Liver (tissue), 9 donors: Measurements from ENCODE around the gene GDPD5. TPM values are rescaled to one million over a fixed set of nuclear protein-coding genes. Genes with fewer than 3 reads are reported as not detected.

ENCODE experiments used
- DNase-seq: peaks from one replicate; pipeline ENCODE4 v3.0.0-alpha.2; 2017; ENCODE audit warnings: low spot score
- H3K27ac ChIP-seq, 2 donors: one replicate each; pipeline ENCODE4 v1.7.0; 2013; ENCODE audit warnings: inconsistent platforms in 2 of 2, low read length in 2 of 2, control low read depth in 1 of 2, low read depth in 1 of 2, mild to moderate bottlenecking in 1 of 2
- H3K27me3 ChIP-seq, 4 donors: one replicate each; pipeline versions ENCODE4 v1.6.1 to v1.7.0; 2013; ENCODE audit warnings: low read length in 3 of 4, inconsistent platforms in 1 of 4, mild to moderate bottlenecking in 1 of 4, moderate library complexity in 1 of 4; ENCODE audit not compliant: control insufficient read depth in 4 of 4, insufficient read depth in 4 of 4
- H3K36me3 ChIP-seq, 4 donors: one replicate each; pipeline versions ENCODE4 v1.6.1 to v1.7.0; 2013; ENCODE audit warnings: low read length in 3 of 4, mild to moderate bottlenecking in 3 of 4, low read depth in 1 of 4, moderate library complexity in 1 of 4; ENCODE audit not compliant: control insufficient read depth in 4 of 4, insufficient read depth in 3 of 4
- H3K4me1 ChIP-seq, 4 donors: one replicate each; pipeline versions ENCODE4 v1.6.1 to v1.7.0; 2013; ENCODE audit warnings: low read length in 3 of 4, mild to moderate bottlenecking in 3 of 4, moderate library complexity in 1 of 4; ENCODE audit not compliant: control insufficient read depth in 4 of 4, insufficient read depth in 4 of 4
- H3K4me3 ChIP-seq, 3 donors: one replicate each; pipeline versions ENCODE4 v1.6.1 to v1.7.0; 2013; ENCODE audit warnings: low read length in 3 of 3, control low read depth in 1 of 3, low read depth in 1 of 3, mild to moderate bottlenecking in 1 of 3
- H3K9ac ChIP-seq, 2 donors: one replicate each; pipeline ENCODE4 v1.7.0; 2013; ENCODE audit warnings: low read length in 2 of 2, mild to moderate bottlenecking in 2 of 2, moderate library complexity in 2 of 2, control low read depth in 1 of 2, low read depth in 1 of 2
- H3K9me3 ChIP-seq, 4 donors: one replicate each; pipeline versions ENCODE4 v1.6.1 to v1.7.0; 2013; ENCODE audit warnings: low read length in 3 of 4; ENCODE audit not compliant: control insufficient read depth in 4 of 4
- EGR1 ChIP-seq, 2 donors: IDR thresholded peaks; 2 replicates each; pipeline ENCODE4 v1.6.1; 2016 to 2018; ENCODE audit warnings: antibody characterized with exemption in 2 of 2, low read depth in 2 of 2
- GABPA ChIP-seq, 2 donors: IDR thresholded peaks in 1 of 2; conservative IDR thresholded peaks in 1 of 2; 2 replicates each; pipeline ENCODE4 v1.6.1; 2016; ENCODE audit warnings: antibody characterized with exemption in 2 of 2, mild to moderate bottlenecking in 1 of 2, moderate library complexity in 1 of 2
- HNF4A ChIP-seq, 2 donors: conservative IDR thresholded peaks; 2 replicates each; pipeline ENCODE4 v1.6.1; 2016; ENCODE audit warnings: antibody characterized with exemption in 2 of 2, mild to moderate bottlenecking in 2 of 2
- JUND ChIP-seq, 2 donors: IDR thresholded peaks; 2 replicates each; pipeline ENCODE4 v1.6.1; 2016; ENCODE audit warnings: antibody characterized with exemption in 2 of 2
- NR2F2 ChIP-seq: IDR thresholded peaks from 2 replicates; pipeline ENCODE4 v1.6.1; 2016; ENCODE audit warnings: antibody characterized with exemption
- RAD21 ChIP-seq, 2 donors: IDR thresholded peaks; 2 replicates each; pipeline ENCODE4 v1.6.1; 2016; ENCODE audit warnings: antibody characterized with exemption in 2 of 2, mild to moderate bottlenecking in 2 of 2
- RXRA ChIP-seq, 2 donors: IDR thresholded peaks; 2 replicates each; pipeline ENCODE4 v1.6.1; 2017 to 2018; ENCODE audit warnings: antibody characterized with exemption in 2 of 2, mild to moderate bottlenecking in 1 of 2
- SP1 ChIP-seq: IDR thresholded peaks from 2 replicates; pipeline ENCODE4 v1.6.1; 2018; ENCODE audit warnings: antibody characterized with exemption, mild to moderate bottlenecking
- TAF1 ChIP-seq: conservative IDR thresholded peaks from 2 replicates; pipeline ENCODE4 v1.6.1; 2016; ENCODE audit warnings: antibody characterized with exemption, mild to moderate bottlenecking
- YY1 ChIP-seq: IDR thresholded peaks from 2 replicates; pipeline ENCODE4 v1.6.1; 2016; ENCODE audit warnings: antibody characterized with exemption, mild to moderate bottlenecking
- WGBS: extraction: QIAGEN DNeasy Blood & Tissue Kit; methylation state at CpG from one replicate; pipeline ENCODE4 v1.1.7; 2013; 5-methylcytosine and 5-hydroxymethylcytosine counted together
- polyA plus RNA-seq, 2 donors: library from polyadenylated mRNA; stranded (reverse) in 1 of 2; unstranded in 1 of 2; fragments of 200-250 nt in 1 of 2; fragments of >200 nt in 1 of 2; fragmentation: Nextera tagmentation in 1 of 2; extraction: Ambion mirVana in 1 of 2; gene quantifications; one replicate each; pipeline versions ENCODE4 v1.2.1 to v1.2.3, GENCODE V29; 2013 to 2015
- total RNA-seq, 2 donors: library from RNA; depleted of rRNA; stranded (reverse); fragments of >200 nt; gene quantifications; one replicate each; pipeline ENCODE4 v1.2.3, GENCODE V29; 2014
- TF ChIP-seq, protein P1 (sequence below): fragments of 150-350 bp; IDR thresholded peaks from 2 replicates; pipeline ENCODE4 v1.5.1; 2017; ENCODE audit warnings: improper control_type of control experiment, low read depth, low read length; ENCODE audit not compliant: missing input control
- TF ChIP-seq, protein P2 (sequence below): IDR thresholded peaks from 2 replicates; pipeline ENCODE4 v1.6.1; 2016; ENCODE audit warnings: antibody characterized with exemption, mild to moderate bottlenecking
- TF ChIP-seq, protein P3 (sequence below): IDR thresholded peaks from 2 replicates; pipeline ENCODE4 v1.6.1; 2016; ENCODE audit warnings: antibody characterized with exemption
- donor health status: healthy.
- donor health status: healthy.
- donor health status: healthy.
- donor health status: healthy.
- donor health status: healthy.

Gene GDPD5
- total and polyA plus RNA-seq, 4 donors: 3.0 to 22.8 (median 4.2) TPM

DNA sequence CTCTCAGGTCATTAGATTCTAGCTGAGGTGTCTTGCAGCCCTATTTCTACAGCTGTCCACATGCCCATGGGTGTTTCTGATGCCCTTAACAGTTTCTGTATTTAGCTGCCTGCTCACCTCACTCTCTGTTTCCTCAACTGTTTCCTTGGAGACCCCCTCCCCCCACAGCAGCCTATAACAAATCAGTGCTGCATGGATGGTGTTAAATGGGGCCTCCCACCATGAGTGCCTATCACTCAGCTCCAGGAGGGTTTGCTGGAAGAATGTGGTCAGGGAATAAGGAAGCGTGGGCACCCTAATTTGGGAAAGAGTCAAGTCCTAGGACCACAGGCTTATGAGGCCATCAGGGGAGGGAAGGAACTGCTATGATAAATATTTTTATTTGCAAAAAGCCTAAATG is 101.3 kb downstream of the GDPD5 start:
- 97% methylated on average over 1 of the region's 1 CpG for WGBS
- TF ChIP-seq, protein P1, sequence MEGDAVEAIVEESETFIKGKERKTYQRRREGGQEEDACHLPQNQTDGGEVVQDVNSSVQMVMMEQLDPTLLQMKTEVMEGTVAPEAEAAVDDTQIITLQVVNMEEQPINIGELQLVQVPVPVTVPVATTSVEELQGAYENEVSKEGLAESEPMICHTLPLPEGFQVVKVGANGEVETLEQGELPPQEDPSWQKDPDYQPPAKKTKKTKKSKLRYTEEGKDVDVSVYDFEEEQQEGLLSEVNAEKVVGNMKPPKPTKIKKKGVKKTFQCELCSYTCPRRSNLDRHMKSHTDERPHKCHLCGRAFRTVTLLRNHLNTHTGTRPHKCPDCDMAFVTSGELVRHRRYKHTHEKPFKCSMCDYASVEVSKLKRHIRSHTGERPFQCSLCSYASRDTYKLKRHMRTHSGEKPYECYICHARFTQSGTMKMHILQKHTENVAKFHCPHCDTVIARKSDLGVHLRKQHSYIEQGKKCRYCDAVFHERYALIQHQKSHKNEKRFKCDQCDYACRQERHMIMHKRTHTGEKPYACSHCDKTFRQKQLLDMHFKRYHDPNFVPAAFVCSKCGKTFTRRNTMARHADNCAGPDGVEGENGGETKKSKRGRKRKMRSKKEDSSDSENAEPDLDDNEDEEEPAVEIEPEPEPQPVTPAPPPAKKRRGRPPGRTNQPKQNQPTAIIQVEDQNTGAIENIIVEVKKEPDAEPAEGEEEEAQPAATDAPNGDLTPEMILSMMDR: no peak
- TF ChIP-seq SP1 (no peak), GABPA (IDR thresholded peaks at IDR 0.05 in 1 of 2, conservative IDR thresholded peaks at IDR 0.05 in 1 of 2) (no peak), TAF1 (no peak), HNF4A (conservative IDR thresholded peaks at IDR 0.05) (no peak), RXRA (IDR thresholded peaks at IDR 0.05) (no peak), NR2F2 (no peak), RAD21 (IDR thresholded peaks at IDR 0.05) (no peak), YY1 (no peak), JUND (IDR thresholded peaks at IDR 0.05) (no peak), EGR1 (IDR thresholded peaks at IDR 0.05; ENCODE audit: low read depth in 2 of 2) (no peak)
- TF ChIP-seq, protein P2, sequence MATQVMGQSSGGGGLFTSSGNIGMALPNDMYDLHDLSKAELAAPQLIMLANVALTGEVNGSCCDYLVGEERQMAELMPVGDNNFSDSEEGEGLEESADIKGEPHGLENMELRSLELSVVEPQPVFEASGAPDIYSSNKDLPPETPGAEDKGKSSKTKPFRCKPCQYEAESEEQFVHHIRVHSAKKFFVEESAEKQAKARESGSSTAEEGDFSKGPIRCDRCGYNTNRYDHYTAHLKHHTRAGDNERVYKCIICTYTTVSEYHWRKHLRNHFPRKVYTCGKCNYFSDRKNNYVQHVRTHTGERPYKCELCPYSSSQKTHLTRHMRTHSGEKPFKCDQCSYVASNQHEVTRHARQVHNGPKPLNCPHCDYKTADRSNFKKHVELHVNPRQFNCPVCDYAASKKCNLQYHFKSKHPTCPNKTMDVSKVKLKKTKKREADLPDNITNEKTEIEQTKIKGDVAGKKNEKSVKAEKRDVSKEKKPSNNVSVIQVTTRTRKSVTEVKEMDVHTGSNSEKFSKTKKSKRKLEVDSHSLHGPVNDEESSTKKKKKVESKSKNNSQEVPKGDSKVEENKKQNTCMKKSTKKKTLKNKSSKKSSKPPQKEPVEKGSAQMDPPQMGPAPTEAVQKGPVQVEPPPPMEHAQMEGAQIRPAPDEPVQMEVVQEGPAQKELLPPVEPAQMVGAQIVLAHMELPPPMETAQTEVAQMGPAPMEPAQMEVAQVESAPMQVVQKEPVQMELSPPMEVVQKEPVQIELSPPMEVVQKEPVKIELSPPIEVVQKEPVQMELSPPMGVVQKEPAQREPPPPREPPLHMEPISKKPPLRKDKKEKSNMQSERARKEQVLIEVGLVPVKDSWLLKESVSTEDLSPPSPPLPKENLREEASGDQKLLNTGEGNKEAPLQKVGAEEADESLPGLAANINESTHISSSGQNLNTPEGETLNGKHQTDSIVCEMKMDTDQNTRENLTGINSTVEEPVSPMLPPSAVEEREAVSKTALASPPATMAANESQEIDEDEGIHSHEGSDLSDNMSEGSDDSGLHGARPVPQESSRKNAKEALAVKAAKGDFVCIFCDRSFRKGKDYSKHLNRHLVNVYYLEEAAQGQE: no peak
- TF ChIP-seq, protein P3, sequence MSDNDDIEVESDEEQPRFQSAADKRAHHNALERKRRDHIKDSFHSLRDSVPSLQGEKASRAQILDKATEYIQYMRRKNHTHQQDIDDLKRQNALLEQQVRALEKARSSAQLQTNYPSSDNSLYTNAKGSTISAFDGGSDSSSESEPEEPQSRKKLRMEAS: no peak
- Histone ChIP-seq H3K27ac (no peak overlapping the region), H3K36me3 (no peaks in the 10 kb centered on the region), H3K9ac (no peak overlapping the region), H3K4me3 (no peak overlapping the region), H3K4me1 (peaks cover 4 to 15% (median 10%) of the 10 kb centered on the region in 4 donors), H3K27me3 (peaks cover 0 to 6% (median 2%) of the 10 kb centered on the region in 4 donors), H3K9me3 (peaks cover 0 to 2% (median 0%) of the 10 kb centered on the region in 4 donors)
- no peak for DNase-seq

DNA sequence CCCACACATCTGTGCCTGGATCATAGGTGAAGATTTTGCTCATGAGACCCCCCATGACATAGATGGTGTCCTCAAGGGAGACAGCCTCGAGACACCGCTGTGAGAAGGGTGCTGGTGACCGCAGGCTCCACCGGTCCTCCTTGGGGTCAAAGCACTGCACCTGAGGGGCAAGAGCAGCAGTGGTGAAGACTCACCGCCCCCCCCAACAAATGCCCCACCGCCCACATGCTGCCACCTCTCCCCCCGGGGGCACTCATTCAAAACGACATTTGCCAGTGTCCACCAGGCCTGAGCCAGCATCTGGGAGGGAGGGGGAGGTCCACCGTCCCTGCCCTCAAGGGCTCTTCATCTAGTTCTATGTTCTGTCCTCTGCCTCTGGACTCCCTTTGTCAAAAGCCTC is 102.0 kb downstream of the GDPD5 start:
- 92% methylated on average over 9 of the region's 9 CpGs for WGBS
- H3K27ac ChIP-seq: no peak overlapping the region

More for the DNA sequence above, 102.0 kb downstream of the GDPD5 start:
- H3K4me3 ChIP-seq: no peak overlapping the region
- H3K9me3 ChIP-seq: no peaks in the 10 kb centered on the region
- no peaks in the 10 kb centered on the region for H3K36me3 ChIP-seq
- DNase-seq: no peak
- TF ChIP-seq NR2F2 (no peak), EGR1 (IDR thresholded peaks at IDR 0.05; ENCODE audit: low read depth in 2 of 2) (no peak)
- TF ChIP-seq, protein P1: no peak
- H3K27me3 ChIP-seq: peaks cover 0 to under 1% (median 0%) of the 10 kb centered on the region in 4 donors
- H3K9ac ChIP-seq: no peak overlapping the region
- H3K4me1 ChIP-seq: peaks cover 4 to 14% (median 10%) of the 10 kb centered on the region in 4 donors
